ENCODE data around the gene OR51F1. TPM values are rescaled to one million over a fixed set of nuclear protein-coding genes. Genes with fewer than 3 reads are reported as not detected.

Gene OR51F1
- total and polyA plus RNA-seq, 2 of the 8 experiments (the other 6 are each of a cell fraction or from before 2014, with no cell fraction given) = not detected

DNA sequence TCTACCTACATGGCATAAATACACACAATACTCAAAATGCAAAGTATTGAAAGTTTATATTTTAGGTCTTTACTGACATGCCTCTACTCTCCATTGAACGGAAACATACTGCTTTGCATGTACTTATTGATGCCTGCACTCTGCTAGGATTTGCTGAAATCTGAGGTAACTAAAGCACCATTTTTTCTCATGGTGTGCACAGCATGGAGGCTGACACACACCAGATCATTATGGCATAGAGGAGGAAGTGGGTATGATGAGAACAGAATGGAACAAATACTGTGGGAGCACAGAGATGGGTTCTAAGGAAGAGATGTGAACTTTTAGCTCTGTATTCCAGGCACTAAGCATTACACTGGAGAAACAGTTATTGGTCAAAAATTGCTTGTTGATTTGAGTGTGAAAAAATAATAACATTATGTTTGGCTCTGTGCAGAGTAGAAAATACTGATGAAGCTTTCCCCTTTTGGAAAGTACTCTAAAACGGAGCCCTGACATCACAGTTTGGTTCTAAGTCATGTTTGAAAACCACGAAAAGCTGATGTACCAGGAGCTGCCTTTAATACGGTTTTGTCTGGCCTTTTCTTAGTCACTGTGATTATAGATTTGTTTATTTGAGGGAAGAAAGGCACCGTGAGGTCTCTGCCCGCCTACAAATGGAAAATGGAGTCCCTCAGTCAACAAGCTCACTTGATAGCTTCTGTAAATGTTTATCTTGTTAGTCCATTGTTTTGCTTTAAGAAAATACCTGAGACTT, 28.9 kb upstream of the OR51F1 start (continued):
- TF ChIP-seq POU5F1 (IDR thresholded peaks at IDR 0.05; ENCODE audit: low read depth, low read length) (no peak), SUZ12 (IDR thresholded peaks at IDR 0.05; ENCODE audit: low read length) (no peak), EP300 (IDR thresholded peaks at IDR 0.05; ENCODE audit: borderline replicate concordance in 1 of 2, low read depth in 2 of 2, low read length in 2 of 2) (no peak), CTBP2 (IDR thresholded peaks at IDR 0.05; ENCODE audit: borderline replicate concordance, insufficient read depth, insufficient read length, low read length) (no peak), HDAC2 (IDR thresholded peaks at IDR 0.05; ENCODE audit: borderline replicate concordance in 1 of 2, low read depth in 2 of 2, low read length in 2 of 2) (no peak), GTF2F1 (IDR thresholded peaks at IDR 0.05; ENCODE audit: borderline replicate concordance, low read depth, low read length) (no peak), BCL11A (IDR thresholded peaks at IDR 0.05; ENCODE audit: low read depth in 2 of 2, low read length in 2 of 2) (no peak), CEBPB (IDR thresholded peaks at IDR 0.05; ENCODE audit: low read depth, low read length) (no peak), EZH2 (IDR thresholded peaks at IDR 0.05; ENCODE audit: low read depth, low read length, severe bottlenecking) (no peak), ZNF274 (IDR thresholded peaks at IDR 0.05; ENCODE audit: borderline replicate concordance, extremely low read depth, low read length) (no peak)

Measured in H1 (cell line).